OCI-LY3 (cell line): ENCODE measurements around the gene CPSF3.
A peak's percentile ranks its signal among the peaks of the same experiment; 100 is the strongest.

ENCODE experiments used
- H2AFZ ChIP-seq: fragments of 200-600, 300-600 bp; shearing (Covaris generic); 2 replicates; pipeline ENCODE4 v1.6.0; 2014; ENCODE audit warnings: antibody characterized with exemption, low read depth, low read length
- H3K27ac ChIP-seq: fragments of 200-600, 300-600 bp; sonication (generic); 2 replicates; pipeline ENCODE4 v1.5.1; 2014; ENCODE audit warnings: mild to moderate bottlenecking, low read length, moderate library complexity, mixed read lengths
- H3K27me3 ChIP-seq: fragments of 200-600, 300-600 bp; sonication (generic); 2 replicates; pipeline ENCODE4 v1.6.1; 2014; ENCODE audit warnings: low read depth, low read length, mixed read lengths
- H3K36me3 ChIP-seq: fragments of 200-600, 300-600 bp; sonication (generic); replicated peaks from 2 replicates; pipeline ENCODE3; 2014; ENCODE audit warnings: low read depth, low read length, mixed read lengths
- H3K4me1 ChIP-seq: fragments of 300-600, 200-600 bp; sonication (generic); 2 replicates; pipeline ENCODE4 v1.6.1; 2014; ENCODE audit warnings: low read length, mixed read lengths
- H3K4me2 ChIP-seq: fragments of 200-600, 300-600 bp; sonication (generic); 2 replicates; pipeline ENCODE4 v1.6.1; 2014; ENCODE audit warnings: low read length, mixed read lengths
- H3K4me3 ChIP-seq: fragments of 300-600, 200-600 bp; sonication (generic); 2 replicates; pipeline ENCODE4 v1.5.1; 2014; ENCODE audit warnings: antibody characterized with exemption, mild to moderate bottlenecking, low read length, moderate library complexity
- H3K79me2 ChIP-seq: fragments of 300-600, 200-600 bp; shearing (Covaris generic); 2 replicates; pipeline ENCODE4 v1.6.1; 2014; ENCODE audit warnings: mild to moderate bottlenecking, low read length, mixed read lengths
- H3K9ac ChIP-seq: fragments of 300-600, 200-600 bp; shearing (Covaris generic); 2 replicates; pipeline ENCODE4 v1.6.0; 2014; ENCODE audit warnings: mild to moderate bottlenecking, low read length, moderate library complexity
- H3K9me3 ChIP-seq: fragments of 200-600, 300-600 bp; shearing (Covaris generic); 2 replicates; pipeline ENCODE4 v1.6.1; 2014; ENCODE audit warnings: low read length, mixed read lengths; ENCODE audit not compliant: insufficient read depth
- H4K20me1 ChIP-seq: fragments of 200-600, 300-600 bp; sonication (generic); 2 replicates; pipeline ENCODE4 v1.6.1; 2016; ENCODE audit warnings: low read length, mixed read lengths; ENCODE audit not compliant: insufficient read depth
- EZH2phosphoT487 ChIP-seq: fragments of 200-600 bp; shearing (Covaris generic); IDR thresholded peaks from 2 replicates; pipeline ENCODE4 v1.6.1; 2018; ENCODE audit warnings: antibody characterized with exemption, mixed run types, low read depth
- TF ChIP-seq, protein P1 (sequence below): fragments of 200-600, 300-600 bp; sonication (generic); IDR thresholded peaks from 2 replicates; pipeline ENCODE4 v1.5.1; 2014; ENCODE audit warnings: antibody characterized with exemption, low read length, low read depth

Gene CPSF3

DNA sequence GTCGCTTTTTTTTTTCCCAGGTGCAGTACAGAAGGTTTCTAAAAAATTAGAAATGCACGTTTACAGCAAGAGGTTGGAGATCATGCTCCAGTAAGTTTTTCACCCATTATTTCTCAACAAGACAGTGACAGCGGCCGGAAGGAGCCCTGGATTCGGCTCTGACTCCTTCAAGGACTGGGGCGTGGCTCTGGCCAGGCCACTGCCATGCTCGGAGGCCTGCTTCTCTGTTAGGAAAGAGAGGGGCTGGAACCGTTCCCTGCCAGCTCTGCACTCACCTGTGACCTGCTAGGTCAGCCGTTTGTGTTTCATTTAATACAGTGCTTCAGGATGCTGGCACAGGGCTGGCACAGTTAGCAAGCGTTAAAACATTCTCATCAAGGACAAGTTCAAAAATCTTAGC lies 44.2 kb downstream of the CPSF3 start:
- H3K27me3 ChIP-seq = no peaks in the 10 kb centered on the region
- no peaks in the 10 kb centered on the region for H3K4me1 ChIP-seq
- H3K4me2 ChIP-seq = no peak overlapping the region
- peaks cover 32% of the 10 kb centered on the region for H3K36me3 ChIP-seq
- no peak overlapping the region for H3K4me3 ChIP-seq
- no peaks in the 10 kb centered on the region for H3K79me2 ChIP-seq
- H3K27ac ChIP-seq = no peak overlapping the region
- H3K9ac ChIP-seq = no peak overlapping the region
- H4K20me1 ChIP-seq = no peaks in the 10 kb centered on the region
- H3K9me3 ChIP-seq = no peaks in the 10 kb centered on the region
- no peak for TF ChIP-seq EZH2phosphoT487
- TF ChIP-seq, protein P1, sequence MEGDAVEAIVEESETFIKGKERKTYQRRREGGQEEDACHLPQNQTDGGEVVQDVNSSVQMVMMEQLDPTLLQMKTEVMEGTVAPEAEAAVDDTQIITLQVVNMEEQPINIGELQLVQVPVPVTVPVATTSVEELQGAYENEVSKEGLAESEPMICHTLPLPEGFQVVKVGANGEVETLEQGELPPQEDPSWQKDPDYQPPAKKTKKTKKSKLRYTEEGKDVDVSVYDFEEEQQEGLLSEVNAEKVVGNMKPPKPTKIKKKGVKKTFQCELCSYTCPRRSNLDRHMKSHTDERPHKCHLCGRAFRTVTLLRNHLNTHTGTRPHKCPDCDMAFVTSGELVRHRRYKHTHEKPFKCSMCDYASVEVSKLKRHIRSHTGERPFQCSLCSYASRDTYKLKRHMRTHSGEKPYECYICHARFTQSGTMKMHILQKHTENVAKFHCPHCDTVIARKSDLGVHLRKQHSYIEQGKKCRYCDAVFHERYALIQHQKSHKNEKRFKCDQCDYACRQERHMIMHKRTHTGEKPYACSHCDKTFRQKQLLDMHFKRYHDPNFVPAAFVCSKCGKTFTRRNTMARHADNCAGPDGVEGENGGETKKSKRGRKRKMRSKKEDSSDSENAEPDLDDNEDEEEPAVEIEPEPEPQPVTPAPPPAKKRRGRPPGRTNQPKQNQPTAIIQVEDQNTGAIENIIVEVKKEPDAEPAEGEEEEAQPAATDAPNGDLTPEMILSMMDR = no peak
- no peak overlapping the region for H2AFZ ChIP-seq

DNA sequence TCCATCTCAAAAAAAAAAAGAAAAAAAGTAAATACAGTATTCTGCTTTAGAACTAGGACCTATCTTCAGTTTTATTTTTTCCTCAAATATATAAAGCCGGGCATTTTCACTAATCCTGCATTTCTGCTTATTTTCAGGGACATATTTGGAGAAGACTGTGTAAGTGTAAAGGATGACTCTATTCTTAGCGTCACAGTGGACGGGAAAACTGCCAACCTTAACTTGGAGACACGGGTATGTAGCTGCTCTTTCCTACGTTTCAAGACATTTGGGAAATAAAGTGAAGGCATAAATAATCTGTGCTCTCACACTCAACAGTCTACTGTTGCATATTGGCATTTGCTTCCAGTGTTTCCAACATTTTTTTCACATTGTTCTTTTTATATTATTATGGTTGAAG lies 47.8 kb downstream of the CPSF3 start:
- no peak for TF ChIP-seq EZH2phosphoT487
- TF ChIP-seq, protein P1 = no peak

DNA sequence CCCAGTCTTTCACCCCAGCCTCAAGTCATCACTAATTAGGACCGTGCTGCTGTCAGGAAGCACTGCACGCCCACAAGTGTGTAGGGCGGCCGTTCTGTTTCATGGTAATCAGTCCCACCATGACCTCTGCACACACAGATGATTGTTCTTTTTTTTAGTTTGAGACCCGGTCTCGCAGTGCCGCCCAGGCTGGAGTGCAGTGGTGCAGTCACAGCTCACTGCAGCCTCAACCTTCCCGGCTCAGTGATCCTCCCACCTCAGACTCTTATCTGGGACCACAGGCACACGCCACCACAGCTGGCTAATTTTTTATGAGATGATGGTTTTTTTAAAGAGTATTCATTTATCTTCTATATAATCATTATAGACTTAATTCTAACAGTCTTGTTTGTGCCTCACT lies 49.1 kb downstream of the CPSF3 start:
- no peaks in the 10 kb centered on the region for H3K4me1 ChIP-seq
- H3K27ac ChIP-seq = no peak overlapping the region
- H3K9me3 ChIP-seq = no peaks in the 10 kb centered on the region
- H3K9ac ChIP-seq = no peak overlapping the region
- no peak overlapping the region for H2AFZ ChIP-seq
- H3K27me3 ChIP-seq = no peaks in the 10 kb centered on the region
- H3K79me2 ChIP-seq = no peaks in the 10 kb centered on the region; the same call in 1 of the 2 replicates
- H3K4me3 ChIP-seq = no peak overlapping the region
- peaks cover 36% of the 10 kb centered on the region for H3K36me3 ChIP-seq
- no peak for TF ChIP-seq EZH2phosphoT487
- TF ChIP-seq, protein P1 = no peak
- H3K4me2 ChIP-seq = no peak overlapping the region
- H4K20me1 ChIP-seq = no peaks in the 10 kb centered on the region

More for the DNA sequence above, 47.8 kb downstream of the CPSF3 start:
- H3K9me3 ChIP-seq = no peaks in the 10 kb centered on the region
- H3K4me2 ChIP-seq = no peak overlapping the region
- no peak overlapping the region for H3K27ac ChIP-seq
- H3K4me3 ChIP-seq = no peak overlapping the region
- no peaks in the 10 kb centered on the region; the same call in 1 of the 2 replicates for H3K79me2 ChIP-seq
- H3K9ac ChIP-seq = no peak overlapping the region
- no peaks in the 10 kb centered on the region for H3K4me1 ChIP-seq
- no peaks in the 10 kb centered on the region for H3K27me3 ChIP-seq
- peaks cover 32% of the 10 kb centered on the region for H3K36me3 ChIP-seq
- H2AFZ ChIP-seq = no peak overlapping the region
- no peaks in the 10 kb centered on the region for H4K20me1 ChIP-seq

DNA sequence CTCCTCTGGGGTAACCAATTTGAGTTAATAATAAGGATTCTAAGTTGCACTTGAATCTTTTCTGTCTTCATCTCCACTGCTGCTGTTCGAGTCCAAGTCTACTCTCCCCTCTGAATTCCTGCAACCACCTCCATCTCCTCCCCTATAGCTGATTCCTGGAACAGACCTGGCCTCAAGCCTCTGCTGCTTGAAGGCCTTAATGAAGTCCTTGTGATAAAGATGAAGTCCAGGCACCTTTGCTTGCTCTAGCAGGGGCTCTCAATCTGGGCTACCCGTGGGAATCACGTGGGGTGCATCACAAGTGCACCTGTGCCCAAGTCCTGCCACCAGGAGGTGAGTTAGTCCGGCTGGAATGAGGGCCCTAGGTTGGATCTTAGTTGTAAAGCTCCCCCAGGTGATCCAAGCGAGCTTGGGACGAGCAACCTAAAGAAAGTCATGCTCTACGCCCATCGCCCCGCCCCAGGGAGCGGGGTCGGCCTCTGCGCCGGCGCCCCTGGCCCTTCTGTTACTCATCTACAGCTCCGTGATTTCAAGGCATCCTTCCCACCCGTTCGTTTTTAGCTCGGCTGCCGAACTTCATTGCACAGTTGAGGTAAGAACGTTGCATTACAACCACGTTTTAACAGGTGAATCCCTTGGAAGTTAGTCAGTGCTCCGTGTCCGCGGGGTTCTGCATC lies 50.0 kb downstream of the CPSF3 start:
- H3K36me3 ChIP-seq = peaks cover 37% of the 10 kb centered on the region
- peak overlapping the region; percentile 67 for H3K4me2 ChIP-seq
- no peaks in the 10 kb centered on the region for H3K4me1 ChIP-seq
- no peak for TF ChIP-seq EZH2phosphoT487
- TF ChIP-seq, protein P1 = no peak
- no peak overlapping the region for H3K9ac ChIP-seq
- H3K27me3 ChIP-seq = no peaks in the 10 kb centered on the region
- no peaks in the 10 kb centered on the region; the same call in 1 of the 2 replicates for H3K79me2 ChIP-seq
- H3K9me3 ChIP-seq = no peaks in the 10 kb centered on the region
- H3K27ac ChIP-seq = no peak overlapping the region
- no peaks in the 10 kb centered on the region for H4K20me1 ChIP-seq
- H2AFZ ChIP-seq = no peak overlapping the region
- H3K4me3 ChIP-seq = peak overlapping the region; percentile 86
